Measurements from ENCODE around the gene EXD3.

The EXD3 gene

DNA sequence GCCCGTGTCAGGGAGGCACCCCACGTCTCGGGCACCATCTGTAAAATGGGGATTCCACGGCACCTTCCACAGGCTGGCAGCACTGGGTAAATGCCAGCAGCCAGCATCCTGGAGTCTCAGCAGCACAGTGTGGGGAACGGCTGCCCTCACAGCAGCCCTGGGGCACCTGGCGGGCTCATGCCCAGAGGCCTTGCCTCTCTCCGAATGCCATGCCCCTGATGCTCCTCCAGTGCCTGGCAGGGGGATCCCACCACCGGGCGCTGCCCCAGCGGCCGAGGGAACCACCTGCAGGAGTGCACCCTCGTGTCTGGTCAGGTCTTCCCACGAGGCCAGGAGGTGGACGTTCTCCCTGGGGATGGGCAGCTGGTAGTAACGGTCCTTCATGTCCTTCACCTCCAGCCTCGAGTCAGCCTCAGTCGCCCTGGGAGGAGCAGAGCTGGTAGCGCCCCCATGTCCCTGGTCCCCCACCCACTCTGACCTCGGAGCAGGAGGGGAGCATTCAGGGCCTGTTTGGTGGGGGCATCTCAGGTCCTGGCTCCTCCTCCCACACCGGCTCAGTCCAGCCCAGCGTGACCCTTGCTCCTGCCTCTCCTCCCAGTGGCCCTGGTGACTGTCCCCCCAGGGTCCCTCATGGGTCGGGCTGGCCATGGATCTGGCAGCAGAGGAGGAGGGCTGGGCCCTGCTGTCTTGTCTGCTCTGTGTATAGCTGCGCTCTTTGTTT, 71.0 kb downstream of the EXD3 start:
- TF ChIP-seq TEAD4 (IDR thresholded peaks at IDR 0.05) = no peak
- no peak for TF ChIP-seq USF1 (IDR thresholded peaks at IDR 0.05)
- no peak for TF ChIP-seq TAF1 (IDR thresholded peaks at IDR 0.05; ENCODE audit: low read depth)
- TF ChIP-seq REST (IDR thresholded peaks at IDR 0.05; ENCODE audit: low read depth) = no peak
- TF ChIP-seq YY1 (IDR thresholded peaks at IDR 0.05; ENCODE audit: low read depth) = no peak
- TF ChIP-seq CEBPB (IDR thresholded peaks at IDR 0.05) = no peak
- no peak for TF ChIP-seq NFIC (IDR thresholded peaks at IDR 0.05)
- no peak for TF ChIP-seq CREB1 (IDR thresholded peaks at IDR 0.05; ENCODE audit: low read depth)
- no peak for TF ChIP-seq FOXM1 (IDR thresholded peaks at IDR 0.05; ENCODE audit: borderline replicate concordance, low read depth)
- TF ChIP-seq MAX (IDR thresholded peaks at IDR 0.05) = no peak
- no peak for TF ChIP-seq RAD21 (IDR thresholded peaks at IDR 0.05; ENCODE audit: low read depth)
- TF ChIP-seq EP300 (IDR thresholded peaks at IDR 0.05; ENCODE audit: borderline replicate concordance) = no peak

GRCh38 chr9:137350696-137351584, 72.0 kb downstream of the EXD3 start:
- TF ChIP-seq EGR1 (IDR thresholded peaks at IDR 0.05) (no peak), RAD21 (IDR thresholded peaks at IDR 0.05; ENCODE audit: low read depth) (peak; percentile 20; the same call in 1 of the 2 replicates), TAF1 (IDR thresholded peaks at IDR 0.05; ENCODE audit: low read depth) (no peak)

DNA sequence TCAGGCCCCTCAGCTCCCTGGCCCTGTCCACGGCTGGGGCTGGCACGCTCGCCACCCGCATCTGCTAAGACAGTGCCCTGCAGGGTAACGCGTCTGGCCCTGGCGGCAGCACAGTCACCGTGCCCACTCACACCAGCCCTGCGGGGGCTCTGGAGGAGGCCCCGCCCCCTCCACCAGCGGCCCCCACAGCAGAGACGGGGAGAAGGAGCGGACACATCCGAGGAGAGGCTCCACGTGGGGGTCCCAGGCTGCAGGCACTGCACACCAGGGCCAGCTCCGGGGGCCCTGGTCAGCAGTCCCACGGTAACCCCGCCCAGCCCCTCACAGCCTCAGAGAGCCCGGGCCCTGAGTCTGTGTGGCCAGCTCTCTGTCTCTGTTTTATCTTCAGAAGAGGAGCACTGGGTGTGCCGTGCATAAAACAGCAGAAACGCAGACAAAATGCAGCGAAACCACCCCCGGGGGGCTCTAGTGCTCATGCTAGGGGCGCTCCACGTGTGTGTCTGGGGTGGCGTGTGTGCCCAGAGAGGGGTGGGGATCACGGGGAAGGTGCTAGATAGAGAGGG, 73.4 kb downstream of the EXD3 start:
- TF ChIP-seq ZBTB7A (IDR thresholded peaks at IDR 0.05; ENCODE audit: low read depth) = no peak
- no peak for TF ChIP-seq NFIC (IDR thresholded peaks at IDR 0.05)
- no peak for TF ChIP-seq EP300 (IDR thresholded peaks at IDR 0.05; ENCODE audit: borderline replicate concordance)
- no peak for TF ChIP-seq TCF12 (IDR thresholded peaks at IDR 0.05; ENCODE audit: low read depth)
- no peak for TF ChIP-seq EGR1 (IDR thresholded peaks at IDR 0.05)
- TF ChIP-seq TEAD4 (IDR thresholded peaks at IDR 0.05) = no peak
- TF ChIP-seq CREB1 (IDR thresholded peaks at IDR 0.05; ENCODE audit: low read depth) = no peak

- TF ChIP-seq ZBTB7A (IDR thresholded peaks at IDR 0.05; ENCODE audit: low read depth) (no peak), TAF1 (IDR thresholded peaks at IDR 0.05; ENCODE audit: low read depth) (no peak), EGR1 (IDR thresholded peaks at IDR 0.05) (no peak), CREB1 (IDR thresholded peaks at IDR 0.05; ENCODE audit: low read depth) (no peak), USF1 (IDR thresholded peaks at IDR 0.05) (no peak), RAD21 (IDR thresholded peaks at IDR 0.05; ENCODE audit: low read depth) (no peak)
Observed at GRCh38 chr9:137348769-137349470, 74.0 kb downstream of the EXD3 start.

DNA sequence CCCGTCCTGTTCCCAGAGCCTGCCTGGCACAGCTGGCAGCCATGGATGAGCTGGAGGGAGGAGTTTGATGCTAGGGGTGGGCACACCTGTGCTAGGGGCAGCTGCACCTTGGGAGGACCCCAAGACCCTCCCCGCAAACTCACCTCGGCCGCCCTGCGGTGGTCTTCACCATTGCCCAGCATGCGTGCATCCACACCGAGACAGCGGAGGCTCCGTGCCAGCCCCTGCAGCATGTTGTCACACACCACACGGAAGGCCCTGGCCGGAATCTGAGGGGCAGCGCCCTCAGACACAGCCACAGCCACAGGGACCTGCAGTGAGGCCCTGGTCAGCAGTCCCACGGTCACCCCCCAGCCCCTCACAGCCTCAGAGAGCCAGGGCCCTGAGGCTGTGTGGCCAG, 75.0 kb downstream of the EXD3 start:
- TF ChIP-seq EGR1 (IDR thresholded peaks at IDR 0.05) (no peak), CREB1 (IDR thresholded peaks at IDR 0.05; ENCODE audit: low read depth) (no peak), YY1 (IDR thresholded peaks at IDR 0.05; ENCODE audit: low read depth) (no peak), TEAD4 (IDR thresholded peaks at IDR 0.05) (no peak), USF1 (IDR thresholded peaks at IDR 0.05) (no peak), TAF1 (IDR thresholded peaks at IDR 0.05; ENCODE audit: low read depth) (no peak), MAX (IDR thresholded peaks at IDR 0.05) (no peak), EP300 (IDR thresholded peaks at IDR 0.05; ENCODE audit: borderline replicate concordance) (no peak), CEBPB (IDR thresholded peaks at IDR 0.05) (no peak), NFIC (IDR thresholded peaks at IDR 0.05) (no peak), FOXM1 (IDR thresholded peaks at IDR 0.05; ENCODE audit: borderline replicate concordance, low read depth) (no peak), TCF12 (IDR thresholded peaks at IDR 0.05; ENCODE audit: low read depth) (no peak), ZBTB7A (IDR thresholded peaks at IDR 0.05; ENCODE audit: low read depth) (no peak), REST (IDR thresholded peaks at IDR 0.05; ENCODE audit: low read depth) (no peak), RAD21 (IDR thresholded peaks at IDR 0.05; ENCODE audit: low read depth) (no peak)

All from Ishikawa (cell line).